GM20000 (cell line): ENCODE measurements around the gene USPL1.

Experiments used
- DNase-seq: peaks from one replicate; pipeline ENCODE4 v3.0.0; 2012; ENCODE audit warnings: low spot score
- CTCF ChIP-seq: IDR thresholded peaks from 2 replicates; pipeline ENCODE4 v1.5.1; 2012; ENCODE audit warnings: mild to moderate bottlenecking, control low read depth; ENCODE audit errors: extremely low read depth, missing control alignments

Gene USPL1

GRCh38 chr13:30685320-30685859, 67.7 kb downstream of the USPL1 start:
- no peak for TF ChIP-seq CTCF
- no peak for DNase-seq

GRCh38 chr13:30685987-30686386, 68.3 kb downstream of the USPL1 start:
- no peak for TF ChIP-seq CTCF
- DNase-seq, result no peak

- DNase-seq, result no peak
- TF ChIP-seq CTCF, result no peak
Measured at GRCh38 chr13:30687601-30688000, 69.9 kb downstream of the USPL1 start.

- no peak for DNase-seq
- TF ChIP-seq CTCF, result no peak
Measured at GRCh38 chr13:30689752-30690151, 72.0 kb downstream of the USPL1 start.

GRCh38 chr13:30690282-30691188, 72.8 kb downstream of the USPL1 start:
- no peak for DNase-seq
- no peak for TF ChIP-seq CTCF

GRCh38 chr13:30692113-30692512, 74.4 kb downstream of the USPL1 start:
- DNase-seq, result no peak
- TF ChIP-seq CTCF, result no peak

- no peak for DNase-seq
- no peak for TF ChIP-seq CTCF
Measured at GRCh38 chr13:30696278-30697176, 78.8 kb downstream of the USPL1 start.
